ENCODE measurements around the gene LIN37. TPM values are rescaled to one million over a fixed set of nuclear protein-coding genes. Genes with fewer than 3 reads are reported as not detected.

LIN37 gene
- total RNA-seq, 1 experiment from 2014 or later, result 5.9 TPM

DNA sequence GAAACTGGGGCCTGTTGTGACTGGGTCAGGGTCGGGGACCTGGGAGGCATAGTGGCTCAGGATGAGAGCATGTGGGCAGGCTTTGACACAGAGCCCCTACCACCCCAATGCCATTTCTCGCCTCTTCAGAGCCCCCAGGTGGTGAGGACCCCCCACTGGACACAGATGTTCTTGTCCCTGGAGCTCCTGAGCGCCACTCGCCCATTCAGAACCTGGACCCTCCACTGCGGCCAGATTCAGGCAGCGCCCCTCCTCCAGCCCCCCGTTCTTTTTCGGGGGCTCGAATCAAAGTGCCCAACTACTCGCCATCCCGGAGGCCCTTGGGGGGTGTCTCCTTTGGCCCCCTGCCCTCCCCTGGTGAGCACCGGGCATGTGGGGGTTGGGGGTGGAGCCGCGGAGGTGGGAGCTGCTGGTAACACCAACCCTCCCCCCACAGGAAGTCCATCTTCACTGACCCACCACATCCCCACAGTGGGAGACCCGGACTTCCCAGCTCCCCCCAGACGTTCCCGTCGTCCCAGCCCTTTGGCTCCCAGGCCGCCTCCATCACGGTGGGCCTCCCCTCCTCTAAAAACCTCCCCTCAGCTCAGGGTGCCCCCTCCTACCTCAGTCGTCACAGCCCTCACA is 16.5 kb upstream of the LIN37 start:
- no peak overlapping the region for H2BK12ac ChIP-seq (ENCODE audit: insufficient read length, low read depth, low read length)
- H2AFZ ChIP-seq (ENCODE audit: low read length), result no peak overlapping the region
- no peak overlapping the region for H3T11ph ChIP-seq (ENCODE audit: low read length)
- no peak overlapping the region for H4K91ac ChIP-seq (ENCODE audit: insufficient read length, low read depth, low read length)
- H2BK20ac ChIP-seq (ENCODE audit: low read depth, low read length, poor library complexity, severe bottlenecking), result no peak overlapping the region
- no peaks in the 10 kb centered on the region for H3K23me2 ChIP-seq (ENCODE audit: insufficient read length, low read depth, low read length, poor library complexity, severe bottlenecking)
- H3K79me2 ChIP-seq (ENCODE audit: insufficient read depth, low read length), result no peaks in the 10 kb centered on the region
- no peak overlapping the region for H3K14ac ChIP-seq (ENCODE audit: insufficient read depth, low read length)
- H3K27me3 ChIP-seq (ENCODE audit: insufficient read depth, low read length), result no peaks in the 10 kb centered on the region
- H3K23ac ChIP-seq (ENCODE audit: insufficient read length, low read depth, low read length), result no peak overlapping the region
- Mint-ChIP-seq H3K9me3 (no peaks in the 10 kb centered on the region), H3K4me1 (no peaks in the 10 kb centered on the region), H3K36me3 (ENCODE audit: insufficient read depth in 1 of 3, low read depth in 3 of 3) (peaks cover 53 to 79% (median 78%) of the 10 kb centered on the region in 3 experiments), H3K27me3 (ENCODE audit: low read depth) (no peaks in the 10 kb centered on the region), H3K4me3 (no peak overlapping the region), H3K27ac (no peak overlapping the region; a peak in 1 of 7 replicates)
- no peak overlapping the region for H3K18ac ChIP-seq (ENCODE audit: insufficient read length, low read depth, low read length)
- H3K27ac ChIP-seq (ENCODE audit: insufficient read length, low read depth, low read length), result no peak overlapping the region
- no peaks in the 10 kb centered on the region for H3K9me3 ChIP-seq (ENCODE audit: control insufficient read depth, low read depth, low read length)
- TF ChIP-seq, protein P1, sequence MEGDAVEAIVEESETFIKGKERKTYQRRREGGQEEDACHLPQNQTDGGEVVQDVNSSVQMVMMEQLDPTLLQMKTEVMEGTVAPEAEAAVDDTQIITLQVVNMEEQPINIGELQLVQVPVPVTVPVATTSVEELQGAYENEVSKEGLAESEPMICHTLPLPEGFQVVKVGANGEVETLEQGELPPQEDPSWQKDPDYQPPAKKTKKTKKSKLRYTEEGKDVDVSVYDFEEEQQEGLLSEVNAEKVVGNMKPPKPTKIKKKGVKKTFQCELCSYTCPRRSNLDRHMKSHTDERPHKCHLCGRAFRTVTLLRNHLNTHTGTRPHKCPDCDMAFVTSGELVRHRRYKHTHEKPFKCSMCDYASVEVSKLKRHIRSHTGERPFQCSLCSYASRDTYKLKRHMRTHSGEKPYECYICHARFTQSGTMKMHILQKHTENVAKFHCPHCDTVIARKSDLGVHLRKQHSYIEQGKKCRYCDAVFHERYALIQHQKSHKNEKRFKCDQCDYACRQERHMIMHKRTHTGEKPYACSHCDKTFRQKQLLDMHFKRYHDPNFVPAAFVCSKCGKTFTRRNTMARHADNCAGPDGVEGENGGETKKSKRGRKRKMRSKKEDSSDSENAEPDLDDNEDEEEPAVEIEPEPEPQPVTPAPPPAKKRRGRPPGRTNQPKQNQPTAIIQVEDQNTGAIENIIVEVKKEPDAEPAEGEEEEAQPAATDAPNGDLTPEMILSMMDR (conservative IDR thresholded peaks at IDR 0.05), result no peak
- H2BK15ac ChIP-seq (ENCODE audit: low read depth, low read length), result no peak overlapping the region
- no peaks in the 10 kb centered on the region for H3K79me1 ChIP-seq (ENCODE audit: insufficient read depth, low read depth, low read length, poor library complexity, severe bottlenecking)
- no peak overlapping the region for H3K56ac ChIP-seq (ENCODE audit: insufficient read length, low read depth, low read length)
- no CpG with 5 or more reads among the region's 21 CpGs for WGBS (ENCODE audit: extremely low coverage, insufficient read length, low lambda C conversion rate)
- H4K20me1 ChIP-seq (ENCODE audit: control insufficient read depth, insufficient read depth, insufficient read length), result no peaks in the 10 kb centered on the region
- H3K9ac ChIP-seq (ENCODE audit: extremely low read depth, insufficient read length, low read length), result no peak overlapping the region
- H3K4ac ChIP-seq (ENCODE audit: low read depth, low read length), result no peak overlapping the region
- no peak overlapping the region for H4K5ac ChIP-seq (ENCODE audit: insufficient read length, low read depth, low read length)
- no peak overlapping the region for H2AK5ac ChIP-seq (ENCODE audit: insufficient read length, low read length)
- no peak overlapping the region for H4K8ac ChIP-seq (replicated peaks; ENCODE audit: insufficient read length, low read depth, low read length)
- H2BK5ac ChIP-seq (ENCODE audit: insufficient read length, low read length), result no peak overlapping the region
- H2BK120ac ChIP-seq (ENCODE audit: low read depth, low read length, poor library complexity, severe bottlenecking), result no peak overlapping the region
- no peak overlapping the region for H3K4me2 ChIP-seq (ENCODE audit: insufficient read depth, insufficient read length, low read length)
- H3K4me1 ChIP-seq (ENCODE audit: insufficient read depth, low read length), result no peaks in the 10 kb centered on the region
- no peak for DNase-seq

Measured in H9 (cell line).